ENCODE results near the gene COL15A1. TPM values are rescaled to one million over a fixed set of nuclear protein-coding genes. Genes with fewer than 3 reads are reported as not detected.

The COL15A1 gene
- total RNA-seq, 1 experiment from 2014 or later: 0.22 TPM

DNA sequence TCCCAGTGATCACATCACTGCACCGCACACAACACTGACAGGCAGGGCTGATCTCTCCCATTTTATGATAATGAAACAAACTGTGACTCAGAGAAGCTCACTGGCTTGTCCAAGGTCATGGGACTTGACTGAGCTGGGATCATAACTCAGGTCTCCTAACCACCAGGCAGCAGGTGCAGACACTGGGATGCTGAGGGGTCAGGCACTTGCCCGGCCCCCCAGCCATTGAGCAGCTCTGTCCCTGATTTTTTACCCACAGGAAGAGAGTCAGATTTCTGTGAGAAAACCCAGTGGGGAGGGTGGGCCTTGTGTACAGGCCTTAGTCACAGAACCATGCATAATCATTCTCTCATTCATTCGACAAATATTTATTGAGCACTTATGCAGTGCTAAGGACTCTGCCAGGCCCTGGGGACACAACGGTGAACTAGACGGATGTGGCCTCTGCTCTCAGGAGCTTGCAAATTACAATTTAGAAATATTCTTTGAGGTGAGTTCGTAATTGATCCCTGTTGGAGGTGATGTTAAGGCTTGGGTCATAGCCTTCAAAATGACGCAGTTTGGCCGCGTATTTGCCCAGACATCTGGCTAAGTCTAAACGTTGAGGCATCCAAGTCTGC lies 106.7 kb downstream of the COL15A1 start (continued):
- TF ChIP-seq, protein P1, sequence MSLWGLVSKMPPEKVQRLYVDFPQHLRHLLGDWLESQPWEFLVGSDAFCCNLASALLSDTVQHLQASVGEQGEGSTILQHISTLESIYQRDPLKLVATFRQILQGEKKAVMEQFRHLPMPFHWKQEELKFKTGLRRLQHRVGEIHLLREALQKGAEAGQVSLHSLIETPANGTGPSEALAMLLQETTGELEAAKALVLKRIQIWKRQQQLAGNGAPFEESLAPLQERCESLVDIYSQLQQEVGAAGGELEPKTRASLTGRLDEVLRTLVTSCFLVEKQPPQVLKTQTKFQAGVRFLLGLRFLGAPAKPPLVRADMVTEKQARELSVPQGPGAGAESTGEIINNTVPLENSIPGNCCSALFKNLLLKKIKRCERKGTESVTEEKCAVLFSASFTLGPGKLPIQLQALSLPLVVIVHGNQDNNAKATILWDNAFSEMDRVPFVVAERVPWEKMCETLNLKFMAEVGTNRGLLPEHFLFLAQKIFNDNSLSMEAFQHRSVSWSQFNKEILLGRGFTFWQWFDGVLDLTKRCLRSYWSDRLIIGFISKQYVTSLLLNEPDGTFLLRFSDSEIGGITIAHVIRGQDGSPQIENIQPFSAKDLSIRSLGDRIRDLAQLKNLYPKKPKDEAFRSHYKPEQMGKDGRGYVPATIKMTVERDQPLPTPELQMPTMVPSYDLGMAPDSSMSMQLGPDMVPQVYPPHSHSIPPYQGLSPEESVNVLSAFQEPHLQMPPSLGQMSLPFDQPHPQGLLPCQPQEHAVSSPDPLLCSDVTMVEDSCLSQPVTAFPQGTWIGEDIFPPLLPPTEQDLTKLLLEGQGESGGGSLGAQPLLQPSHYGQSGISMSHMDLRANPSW (CRISPR knock-in tag; conservative IDR thresholded peaks at IDR 0.05; ENCODE audit: low read depth): no peak
- TF ChIP-seq ZNF423 (CRISPR knock-in tag; IDR thresholded peaks at IDR 0.05) (no peak), NFYB (CRISPR knock-in tag; conservative IDR thresholded peaks at IDR 0.05; ENCODE audit: low read depth) (no peak), TEAD4 (CRISPR knock-in tag; IDR thresholded peaks at IDR 0.05) (no peak)
- TF ChIP-seq, protein P2, sequence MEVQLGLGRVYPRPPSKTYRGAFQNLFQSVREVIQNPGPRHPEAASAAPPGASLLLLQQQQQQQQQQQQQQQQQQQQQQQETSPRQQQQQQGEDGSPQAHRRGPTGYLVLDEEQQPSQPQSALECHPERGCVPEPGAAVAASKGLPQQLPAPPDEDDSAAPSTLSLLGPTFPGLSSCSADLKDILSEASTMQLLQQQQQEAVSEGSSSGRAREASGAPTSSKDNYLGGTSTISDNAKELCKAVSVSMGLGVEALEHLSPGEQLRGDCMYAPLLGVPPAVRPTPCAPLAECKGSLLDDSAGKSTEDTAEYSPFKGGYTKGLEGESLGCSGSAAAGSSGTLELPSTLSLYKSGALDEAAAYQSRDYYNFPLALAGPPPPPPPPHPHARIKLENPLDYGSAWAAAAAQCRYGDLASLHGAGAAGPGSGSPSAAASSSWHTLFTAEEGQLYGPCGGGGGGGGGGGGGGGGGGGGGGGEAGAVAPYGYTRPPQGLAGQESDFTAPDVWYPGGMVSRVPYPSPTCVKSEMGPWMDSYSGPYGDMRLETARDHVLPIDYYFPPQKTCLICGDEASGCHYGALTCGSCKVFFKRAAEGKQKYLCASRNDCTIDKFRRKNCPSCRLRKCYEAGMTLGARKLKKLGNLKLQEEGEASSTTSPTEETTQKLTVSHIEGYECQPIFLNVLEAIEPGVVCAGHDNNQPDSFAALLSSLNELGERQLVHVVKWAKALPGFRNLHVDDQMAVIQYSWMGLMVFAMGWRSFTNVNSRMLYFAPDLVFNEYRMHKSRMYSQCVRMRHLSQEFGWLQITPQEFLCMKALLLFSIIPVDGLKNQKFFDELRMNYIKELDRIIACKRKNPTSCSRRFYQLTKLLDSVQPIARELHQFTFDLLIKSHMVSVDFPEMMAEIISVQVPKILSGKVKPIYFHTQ (CRISPR knock-in tag; IDR thresholded peaks at IDR 0.05): no peak
- TF ChIP-seq, protein P3, sequence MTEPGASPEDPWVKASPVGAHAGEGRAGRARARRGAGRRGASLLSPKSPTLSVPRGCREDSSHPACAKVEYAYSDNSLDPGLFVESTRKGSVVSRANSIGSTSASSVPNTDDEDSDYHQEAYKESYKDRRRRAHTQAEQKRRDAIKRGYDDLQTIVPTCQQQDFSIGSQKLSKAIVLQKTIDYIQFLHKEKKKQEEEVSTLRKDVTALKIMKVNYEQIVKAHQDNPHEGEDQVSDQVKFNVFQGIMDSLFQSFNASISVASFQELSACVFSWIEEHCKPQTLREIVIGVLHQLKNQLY (CRISPR knock-in tag; IDR thresholded peaks at IDR 0.05): no peak
- TF ChIP-seq, protein P4, sequence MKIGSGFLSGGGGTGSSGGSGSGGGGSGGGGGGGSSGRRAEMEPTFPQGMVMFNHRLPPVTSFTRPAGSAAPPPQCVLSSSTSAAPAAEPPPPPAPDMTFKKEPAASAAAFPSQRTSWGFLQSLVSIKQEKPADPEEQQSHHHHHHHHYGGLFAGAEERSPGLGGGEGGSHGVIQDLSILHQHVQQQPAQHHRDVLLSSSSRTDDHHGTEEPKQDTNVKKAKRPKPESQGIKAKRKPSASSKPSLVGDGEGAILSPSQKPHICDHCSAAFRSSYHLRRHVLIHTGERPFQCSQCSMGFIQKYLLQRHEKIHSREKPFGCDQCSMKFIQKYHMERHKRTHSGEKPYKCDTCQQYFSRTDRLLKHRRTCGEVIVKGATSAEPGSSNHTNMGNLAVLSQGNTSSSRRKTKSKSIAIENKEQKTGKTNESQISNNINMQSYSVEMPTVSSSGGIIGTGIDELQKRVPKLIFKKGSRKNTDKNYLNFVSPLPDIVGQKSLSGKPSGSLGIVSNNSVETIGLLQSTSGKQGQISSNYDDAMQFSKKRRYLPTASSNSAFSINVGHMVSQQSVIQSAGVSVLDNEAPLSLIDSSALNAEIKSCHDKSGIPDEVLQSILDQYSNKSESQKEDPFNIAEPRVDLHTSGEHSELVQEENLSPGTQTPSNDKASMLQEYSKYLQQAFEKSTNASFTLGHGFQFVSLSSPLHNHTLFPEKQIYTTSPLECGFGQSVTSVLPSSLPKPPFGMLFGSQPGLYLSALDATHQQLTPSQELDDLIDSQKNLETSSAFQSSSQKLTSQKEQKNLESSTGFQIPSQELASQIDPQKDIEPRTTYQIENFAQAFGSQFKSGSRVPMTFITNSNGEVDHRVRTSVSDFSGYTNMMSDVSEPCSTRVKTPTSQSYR (CRISPR knock-in tag; IDR thresholded peaks at IDR 0.05): no peak

DNA sequence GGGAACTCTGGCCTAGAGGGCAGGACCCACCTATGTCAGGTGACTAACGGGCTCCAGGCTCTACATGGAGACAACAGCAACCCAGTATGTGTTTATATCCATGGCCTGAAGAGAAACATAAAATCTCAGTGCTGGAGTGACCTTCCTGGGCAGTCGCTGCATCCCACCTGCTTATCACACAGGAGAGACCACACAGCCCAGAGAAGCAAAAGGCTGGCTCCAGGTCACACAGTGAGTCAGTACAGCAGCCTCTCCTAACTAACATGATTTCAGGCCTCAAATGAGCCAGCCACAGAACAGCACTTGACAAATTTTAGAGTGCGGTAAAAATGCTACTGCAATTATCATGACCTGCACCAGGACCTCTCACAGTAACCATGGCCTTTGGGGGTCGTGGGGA lies 107.2 kb downstream of the COL15A1 start:
- TF ChIP-seq PRRX2 (CRISPR knock-in tag; IDR thresholded peaks at IDR 0.05) (no peak), ZNF138 (CRISPR knock-in tag; conservative IDR thresholded peaks at IDR 0.05) (no peak), RELA (CRISPR knock-in tag; IDR thresholded peaks at IDR 0.05; ENCODE audit: borderline replicate concordance) (no peak), RORB (CRISPR knock-in tag; IDR thresholded peaks at IDR 0.05) (no peak), IRF2 (CRISPR knock-in tag; IDR thresholded peaks at IDR 0.05; ENCODE audit: borderline replicate concordance, low read depth) (no peak), TP53 (CRISPR knock-in tag; IDR thresholded peaks at IDR 0.05) (no peak), HMGA2 (CRISPR knock-in tag; IDR thresholded peaks at IDR 0.05) (no peak), GABPB1 (CRISPR knock-in tag; IDR thresholded peaks at IDR 0.05) (no peak)
- TF ChIP-seq, protein P5, sequence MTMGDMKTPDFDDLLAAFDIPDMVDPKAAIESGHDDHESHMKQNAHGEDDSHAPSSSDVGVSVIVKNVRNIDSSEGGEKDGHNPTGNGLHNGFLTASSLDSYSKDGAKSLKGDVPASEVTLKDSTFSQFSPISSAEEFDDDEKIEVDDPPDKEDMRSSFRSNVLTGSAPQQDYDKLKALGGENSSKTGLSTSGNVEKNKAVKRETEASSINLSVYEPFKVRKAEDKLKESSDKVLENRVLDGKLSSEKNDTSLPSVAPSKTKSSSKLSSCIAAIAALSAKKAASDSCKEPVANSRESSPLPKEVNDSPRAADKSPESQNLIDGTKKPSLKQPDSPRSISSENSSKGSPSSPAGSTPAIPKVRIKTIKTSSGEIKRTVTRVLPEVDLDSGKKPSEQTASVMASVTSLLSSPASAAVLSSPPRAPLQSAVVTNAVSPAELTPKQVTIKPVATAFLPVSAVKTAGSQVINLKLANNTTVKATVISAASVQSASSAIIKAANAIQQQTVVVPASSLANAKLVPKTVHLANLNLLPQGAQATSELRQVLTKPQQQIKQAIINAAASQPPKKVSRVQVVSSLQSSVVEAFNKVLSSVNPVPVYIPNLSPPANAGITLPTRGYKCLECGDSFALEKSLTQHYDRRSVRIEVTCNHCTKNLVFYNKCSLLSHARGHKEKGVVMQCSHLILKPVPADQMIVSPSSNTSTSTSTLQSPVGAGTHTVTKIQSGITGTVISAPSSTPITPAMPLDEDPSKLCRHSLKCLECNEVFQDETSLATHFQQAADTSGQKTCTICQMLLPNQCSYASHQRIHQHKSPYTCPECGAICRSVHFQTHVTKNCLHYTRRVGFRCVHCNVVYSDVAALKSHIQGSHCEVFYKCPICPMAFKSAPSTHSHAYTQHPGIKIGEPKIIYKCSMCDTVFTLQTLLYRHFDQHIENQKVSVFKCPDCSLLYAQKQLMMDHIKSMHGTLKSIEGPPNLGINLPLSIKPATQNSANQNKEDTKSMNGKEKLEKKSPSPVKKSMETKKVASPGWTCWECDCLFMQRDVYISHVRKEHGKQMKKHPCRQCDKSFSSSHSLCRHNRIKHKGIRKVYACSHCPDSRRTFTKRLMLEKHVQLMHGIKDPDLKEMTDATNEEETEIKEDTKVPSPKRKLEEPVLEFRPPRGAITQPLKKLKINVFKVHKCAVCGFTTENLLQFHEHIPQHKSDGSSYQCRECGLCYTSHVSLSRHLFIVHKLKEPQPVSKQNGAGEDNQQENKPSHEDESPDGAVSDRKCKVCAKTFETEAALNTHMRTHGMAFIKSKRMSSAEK (CRISPR knock-in tag; IDR thresholded peaks at IDR 0.05; ENCODE audit: borderline replicate concordance): no peak
- ChIA-PET POLR2A (no interaction called here), CTCF (no interaction called here)
- Mint-ChIP-seq H3K4me3 (no peak overlapping the region), H3K36me3 (no peaks in the 10 kb centered on the region), H3K4me1 (0 out of 2 replicates have a peak, but pooled peaks cover 9% of the 10 kb centered on the region), H3K9me3 (no peaks in the 10 kb centered on the region), H3K27me3 (ENCODE audit: low read depth) (no peaks in the 10 kb centered on the region), H3K27ac (no peak overlapping the region)
- DNase-seq (ENCODE audit: low spot score) (no peak), ATAC-seq (no peak)

Data from WTC11 (cell line).